Caco-2 (cell line): ENCODE results near the gene OTOGL. TPM values are rescaled to one million over a fixed set of nuclear protein-coding genes. Genes with fewer than 3 reads are reported as not detected.

Experiments
- BruUV-seq: library from RNA; stranded (reverse); fragments of 400-500 nt; replicated peaks from 2 replicates; lab custom pipeline; 2021; lab: Mats Ljungman, UMichigan
- CTCF ChIA-PET: fragments of 300-600 bp; sonication (Branson Sonifier 250); formaldehyde crosslinking; loops from one replicate; lab custom pipeline; 2022; ENCODE audit warnings: antibody characterized with exemption; lab: Charles Lee
- POLR2A ChIA-PET: fragments of 300-600 bp; sonication (Branson Sonifier 250); formaldehyde crosslinking; loops from one replicate; lab custom pipeline; 2022; ENCODE audit warnings: antibody characterized with exemption; lab: Charles Lee
- DNase-seq, 2 experiments: peaks; one replicate each; pipeline versions ENCODE4 v3.0.0 to v3.0.0-alpha.2; 2020 to 2022
- H3K27me3 ChIP-seq: replicated peaks from 2 replicates; pipeline ENCODE4 v1.6.0; 2011; ENCODE audit warnings: low read length; ENCODE audit not compliant: control insufficient read depth, insufficient read depth
- H3K36me3 ChIP-seq: 2 replicates; pipeline ENCODE4 v1.5.1; 2011; ENCODE audit warnings: low read length; ENCODE audit not compliant: control insufficient read depth, insufficient read depth
- H3K4me1 ChIP-seq: fragments of 250-450 bp; sonication (Bioruptor Pico); 2 replicates; pipeline ENCODE4 v1.5.1; 2020; ENCODE audit warnings: mild to moderate bottlenecking
- H3K4me3 ChIP-seq: 2 replicates; pipeline ENCODE4 v1.5.1; 2011; ENCODE audit warnings: low read depth, mild to moderate bottlenecking, control low read depth, low read length
- H3K9me3 ChIP-seq: fragments of 250-450 bp; sonication (Bioruptor Pico); 2 replicates; pipeline ENCODE4 v1.5.1; 2020; ENCODE audit warnings: mild to moderate bottlenecking, moderate library complexity
- H3K27ac Mint-ChIP-seq: one replicate; pipeline ENCODE4 v1.8.0; 2022; ENCODE audit warnings: mixed read lengths; ENCODE audit not compliant: unreplicated experiment
- H3K27me3 Mint-ChIP-seq: one replicate; pipeline ENCODE4 v1.8.0; 2022; ENCODE audit warnings: mixed read lengths; ENCODE audit not compliant: insufficient read depth, unreplicated experiment
- H3K36me3 Mint-ChIP-seq: one replicate; pipeline ENCODE4 v1.8.0; 2022; ENCODE audit warnings: mild to moderate bottlenecking, mixed read lengths; ENCODE audit not compliant: insufficient read depth, unreplicated experiment
- H3K4me1 Mint-ChIP-seq: one replicate; pipeline ENCODE4 v1.8.0; 2022; ENCODE audit warnings: low read depth, mixed read lengths; ENCODE audit not compliant: unreplicated experiment
- H3K4me3 Mint-ChIP-seq: one replicate; pipeline ENCODE4 v1.8.0; 2022; ENCODE audit warnings: mild to moderate bottlenecking, moderate library complexity, mixed read lengths; ENCODE audit not compliant: unreplicated experiment
- H3K9me3 Mint-ChIP-seq: one replicate; pipeline ENCODE4 v1.8.0; 2022; ENCODE audit warnings: mixed read lengths; ENCODE audit not compliant: unreplicated experiment
- intact Hi-C: fragments of 100-400 bp; cut with micrococcal nuclease; formaldehyde crosslinking; loops from one replicate; pipeline ENCODE4 v1.10.0; 2022; ENCODE audit not compliant: unreplicated experiment
- total RNA-seq: library from RNA; stranded (reverse); gene quantifications from 2 replicates; pipeline ENCODE4 v1.2.3, GENCODE V29; 2022
- TF ChIP-seq, protein P1 (sequence below), 2 experiments: fragments of 200-600 bp in 1 of 2; IDR thresholded peaks; 1 replicate in 1 of 2; 2 replicates in 1 of 2; pipeline versions ENCODE4 v1.5.1 to v1.8.0; 2011 to 2022; ENCODE audit warnings: antibody characterized with exemption in 1 of 2, control low read depth in 1 of 2, inconsistent platforms in 1 of 2, low read depth in 1 of 2, low read length in 1 of 2, mild to moderate bottlenecking in 1 of 2, moderate library complexity in 1 of 2; ENCODE audit not compliant: insufficient read depth in 1 of 2, severe bottlenecking in 1 of 2, unreplicated experiment in 1 of 2

The OTOGL gene
- total RNA-seq, 1 experiment from 2014 or later: 0.39 TPM

DNA sequence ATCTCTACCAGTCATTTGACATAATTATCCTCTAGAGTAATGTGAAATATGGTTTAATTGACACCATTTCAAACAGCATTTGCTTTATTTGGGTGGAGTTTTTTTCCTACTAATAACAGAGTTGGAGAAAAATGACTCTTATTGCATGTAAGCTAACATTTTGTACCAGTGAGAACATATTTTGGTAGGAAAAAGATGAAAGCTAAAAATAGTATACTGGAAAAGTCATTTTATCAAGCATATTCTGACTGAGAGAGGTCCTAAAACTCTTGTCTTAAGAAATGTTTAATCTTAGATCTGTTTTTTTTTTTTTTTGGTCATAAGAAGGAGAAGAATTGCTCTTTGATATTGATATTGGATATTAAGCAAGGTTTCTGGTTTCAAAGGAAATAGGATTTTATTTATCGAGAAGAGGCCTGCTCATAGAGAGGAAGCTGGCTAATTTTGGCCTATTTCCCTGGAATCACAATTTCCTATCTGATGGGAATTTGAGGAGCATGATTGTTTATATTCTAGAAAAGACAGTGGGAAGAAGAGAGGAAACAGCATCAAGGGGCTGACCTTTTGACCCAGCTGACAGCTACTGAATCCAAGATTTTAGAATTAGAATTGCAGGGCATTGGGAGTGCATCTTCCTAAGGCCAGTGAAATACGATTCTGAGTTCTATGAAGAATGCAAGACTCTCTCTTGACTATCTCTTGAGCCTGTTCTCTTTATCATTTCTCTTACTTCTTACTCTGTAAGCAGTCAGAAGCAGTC is 19.4 kb downstream of the OTOGL start:
- no peak overlapping the region for H3K4me3 ChIP-seq
- H3K4me3 Mint-ChIP-seq: no peak overlapping the region
- H3K9me3 Mint-ChIP-seq: no peaks in the 10 kb centered on the region
- no peaks in the 10 kb centered on the region for H3K36me3 Mint-ChIP-seq
- H3K27me3 ChIP-seq: no peaks in the 10 kb centered on the region
- ChIA-PET POLR2A (no interaction called here), CTCF (no interaction called here)
- TF ChIP-seq, protein P1, sequence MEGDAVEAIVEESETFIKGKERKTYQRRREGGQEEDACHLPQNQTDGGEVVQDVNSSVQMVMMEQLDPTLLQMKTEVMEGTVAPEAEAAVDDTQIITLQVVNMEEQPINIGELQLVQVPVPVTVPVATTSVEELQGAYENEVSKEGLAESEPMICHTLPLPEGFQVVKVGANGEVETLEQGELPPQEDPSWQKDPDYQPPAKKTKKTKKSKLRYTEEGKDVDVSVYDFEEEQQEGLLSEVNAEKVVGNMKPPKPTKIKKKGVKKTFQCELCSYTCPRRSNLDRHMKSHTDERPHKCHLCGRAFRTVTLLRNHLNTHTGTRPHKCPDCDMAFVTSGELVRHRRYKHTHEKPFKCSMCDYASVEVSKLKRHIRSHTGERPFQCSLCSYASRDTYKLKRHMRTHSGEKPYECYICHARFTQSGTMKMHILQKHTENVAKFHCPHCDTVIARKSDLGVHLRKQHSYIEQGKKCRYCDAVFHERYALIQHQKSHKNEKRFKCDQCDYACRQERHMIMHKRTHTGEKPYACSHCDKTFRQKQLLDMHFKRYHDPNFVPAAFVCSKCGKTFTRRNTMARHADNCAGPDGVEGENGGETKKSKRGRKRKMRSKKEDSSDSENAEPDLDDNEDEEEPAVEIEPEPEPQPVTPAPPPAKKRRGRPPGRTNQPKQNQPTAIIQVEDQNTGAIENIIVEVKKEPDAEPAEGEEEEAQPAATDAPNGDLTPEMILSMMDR (IDR thresholded peaks at IDR 0.05; ENCODE audit: insufficient read depth in 1 of 2, low read depth in 1 of 2, low read length in 1 of 2, severe bottlenecking in 1 of 2, unreplicated experiment in 1 of 2): no peak
- no TSS peak for BruUV-seq
- intact Hi-C loops: no loop called here
- DNase-seq: no peak
- H3K27ac Mint-ChIP-seq: no peak overlapping the region
- no peaks in the 10 kb centered on the region for H3K4me1 Mint-ChIP-seq
- no peaks in the 10 kb centered on the region for H3K36me3 ChIP-seq
- H3K9me3 ChIP-seq: no peaks in the 10 kb centered on the region
- peaks cover 10% of the 10 kb centered on the region for H3K27me3 Mint-ChIP-seq
- no peaks in the 10 kb centered on the region for H3K4me1 ChIP-seq

- Histone ChIP-seq H3K36me3 (no peaks in the 10 kb centered on the region), H3K4me1 (no peaks in the 10 kb centered on the region), H3K9me3 (no peaks in the 10 kb centered on the region), H3K4me3 (no peak overlapping the region), H3K27me3 (no peaks in the 10 kb centered on the region)
- H3K27me3 Mint-ChIP-seq: peaks cover 10% of the 10 kb centered on the region
- H3K9me3 Mint-ChIP-seq: no peaks in the 10 kb centered on the region
- CTCF ChIA-PET: no interaction called here
- no peak overlapping the region for H3K4me3 Mint-ChIP-seq
- BruUV-seq: no TSS peak
- H3K36me3 Mint-ChIP-seq: no peaks in the 10 kb centered on the region
- TF ChIP-seq, protein P1 (IDR thresholded peaks at IDR 0.05; ENCODE audit: insufficient read depth in 1 of 2, low read depth in 1 of 2, low read length in 1 of 2, severe bottlenecking in 1 of 2, unreplicated experiment in 1 of 2): no peak
- no peak for DNase-seq
- intact Hi-C loops: no loop called here
- H3K4me1 Mint-ChIP-seq: no peaks in the 10 kb centered on the region
- POLR2A ChIA-PET: no interaction called here
- H3K27ac Mint-ChIP-seq: no peak overlapping the region
Observed at GRCh38 chr12:80120994-80121393, 21.7 kb downstream of the OTOGL start.

GRCh38 chr12:80121661-80122060 is 22.3 kb downstream of the OTOGL start:
- Histone ChIP-seq H3K4me1 (no peaks in the 10 kb centered on the region), H3K4me3 (no peak overlapping the region), H3K9me3 (no peaks in the 10 kb centered on the region), H3K27me3 (no peaks in the 10 kb centered on the region), H3K36me3 (no peaks in the 10 kb centered on the region)
- no peak overlapping the region for H3K4me3 Mint-ChIP-seq
- H3K4me1 Mint-ChIP-seq: no peaks in the 10 kb centered on the region
- TF ChIP-seq, protein P1 (IDR thresholded peaks at IDR 0.05; ENCODE audit: insufficient read depth in 1 of 2, low read depth in 1 of 2, low read length in 1 of 2, severe bottlenecking in 1 of 2, unreplicated experiment in 1 of 2): no peak
- ChIA-PET CTCF (no interaction called here), POLR2A (no interaction called here)
- DNase-seq: no peak
- no TSS peak for BruUV-seq
- peaks cover 10% of the 10 kb centered on the region for H3K27me3 Mint-ChIP-seq
- no peak overlapping the region for H3K27ac Mint-ChIP-seq
- H3K36me3 Mint-ChIP-seq: no peaks in the 10 kb centered on the region
- H3K9me3 Mint-ChIP-seq: no peaks in the 10 kb centered on the region
- intact Hi-C loops: no loop called here
